HepG2 (cell line): ENCODE measurements around the gene DPY19L1. TPM values are rescaled to one million over a fixed set of nuclear protein-coding genes. Genes with fewer than 3 reads are reported as not detected.

Experiments
- BRD4 ChIP-seq: sonication (generic); formaldehyde crosslinking; IDR thresholded peaks from 2 replicates; pipeline ENCODE4 v1.4.0; 2020; ENCODE audit warnings: missing genetic modification reagents
- CEBPG ChIP-seq: IDR thresholded peaks from 2 replicates; pipeline ENCODE4 v1.6.1; 2016
- CHCHD3 ChIP-seq: sonication (generic); formaldehyde crosslinking; IDR thresholded peaks from 2 replicates; pipeline ENCODE4 v1.8.0; 2022; ENCODE audit warnings: mild to moderate bottlenecking, missing genetic modification reagents, moderate library complexity
- FOXA1 ChIP-seq, 2 experiments: fragments of 450-650 bp in 1 of 2; sonication (generic) in 1 of 2; formaldehyde crosslinking in 1 of 2; IDR thresholded peaks; 2 replicates each; pipeline versions ENCODE4 v1.4.0 to v1.6.1; 2016 to 2020; ENCODE audit warnings: missing genetic modification reagents in 1 of 2
- FOXK1 ChIP-seq: sonication (generic); formaldehyde crosslinking; IDR thresholded peaks from 2 replicates; pipeline ENCODE4 v1.4.0; 2020; ENCODE audit warnings: low read depth, missing genetic modification reagents, borderline replicate concordance
- GABPA ChIP-seq, 2 experiments: IDR thresholded peaks; 2 replicates each; pipeline ENCODE4 v1.6.1; 2011 to 2016; ENCODE audit warnings: low read depth in 2 of 2, low read length in 1 of 2, missing biosample characterization in 1 of 2, missing genetic modification characterization in 1 of 2
- KMT2B ChIP-seq: IDR thresholded peaks from 2 replicates; pipeline ENCODE4 v1.6.1; 2016; ENCODE audit warnings: missing genetic modification reagents, missing compliant biosample characterization
- NFIC ChIP-seq: IDR thresholded peaks from 2 replicates; pipeline ENCODE4 v1.6.1; 2012; ENCODE audit warnings: mild to moderate bottlenecking, low read length, inconsistent platforms
- NFKB2 ChIP-seq: sonication (generic); formaldehyde crosslinking; IDR thresholded peaks from 2 replicates; pipeline ENCODE4 v1.4.0; 2020; ENCODE audit warnings: missing genetic modification reagents, borderline replicate concordance
- SOX13 ChIP-seq, 3 experiments: fragments of 450-650 bp in 1 of 3; sonication (generic) in 1 of 3; formaldehyde crosslinking in 1 of 3; IDR thresholded peaks in 2 of 3; conservative IDR thresholded peaks in 1 of 3; 2 replicates each; pipeline versions ENCODE4 v1.5.0 to v1.6.1; 2016 to 2020; ENCODE audit warnings: antibody characterized with exemption in 1 of 3, mild to moderate bottlenecking in 1 of 3, missing compliant biosample characterization in 1 of 3, missing genetic modification reagents in 1 of 3, moderate library complexity in 1 of 3
- SOX5 ChIP-seq: IDR thresholded peaks from 2 replicates; pipeline ENCODE4 v1.6.1; 2016; ENCODE audit warnings: borderline replicate concordance
- ZBTB42 ChIP-seq: sonication (generic); formaldehyde crosslinking; IDR thresholded peaks from 2 replicates; pipeline ENCODE4 v1.5.0; 2020; ENCODE audit warnings: mild to moderate bottlenecking, missing genetic modification reagents
- ZC3H13 ChIP-seq: sonication (generic); formaldehyde crosslinking; IDR thresholded peaks from 2 replicates; pipeline ENCODE4 v1.8.1; 2023; ENCODE audit warnings: mild to moderate bottlenecking, missing genetic modification reagents, moderate library complexity
- ZFX ChIP-seq: sonication (generic); formaldehyde crosslinking; IDR thresholded peaks from 2 replicates; pipeline ENCODE4 v1.4.0; 2020; ENCODE audit warnings: mild to moderate bottlenecking, low read depth, missing genetic modification reagents, moderate library complexity
- ZMYM2 ChIP-seq: sonication (generic); formaldehyde crosslinking; IDR thresholded peaks from 2 replicates; pipeline ENCODE4 v1.8.0; 2022; ENCODE audit warnings: mild to moderate bottlenecking, missing genetic modification reagents
- ZNF12 ChIP-seq: sonication (generic); formaldehyde crosslinking; IDR thresholded peaks from 2 replicates; pipeline ENCODE4 v1.5.0; 2020; ENCODE audit warnings: missing genetic modification reagents
- ZNF281 ChIP-seq: sonication (generic); formaldehyde crosslinking; IDR thresholded peaks from 2 replicates; pipeline ENCODE4 v1.4.0; 2020; ENCODE audit warnings: missing genetic modification reagents, borderline replicate concordance
- ZNF460 ChIP-seq: sonication (generic); formaldehyde crosslinking; IDR thresholded peaks from 2 replicates; pipeline ENCODE4 v1.5.1; 2020; ENCODE audit warnings: missing genetic modification reagents, mild to moderate bottlenecking, borderline replicate concordance
- ZNF7 ChIP-seq: IDR thresholded peaks from 2 replicates; pipeline ENCODE4 v1.6.1; 2016; ENCODE audit warnings: missing biosample characterization, missing genetic modification reagents
- ZNF724P ChIP-seq: sonication (generic); formaldehyde crosslinking; IDR thresholded peaks from 2 replicates; pipeline ENCODE4 v1.8.0; 2022; ENCODE audit warnings: missing genetic modification reagents, borderline replicate concordance
- ZNF782 ChIP-seq: sonication (generic); formaldehyde crosslinking; IDR thresholded peaks from 2 replicates; pipeline ENCODE4 v1.4.0; 2020; ENCODE audit warnings: missing genetic modification reagents, mild to moderate bottlenecking, borderline replicate concordance
- polyA plus RNA-seq, 8 experiments: library from polyadenylated mRNA; depleted of rRNA in 3 of 8; stranded (reverse) in 7 of 8; unstranded in 1 of 8; fragments of >200 nt; fragmentation: Illumina TruSeq in 4 of 8; extraction: Trizol in 4 of 8; gene quantifications; 2 replicates each; pipeline versions ENCODE4 v1.2.1 to v1.2.3, GENCODE V29; 2011 to 2016; ENCODE audit warnings: low read depth in 4 of 8, missing spikeins in 1 of 8, mixed read lengths in 1 of 8; ENCODE audit not compliant: insufficient read depth in 1 of 8
- total RNA-seq, 5 experiments: library from RNA; depleted of rRNA; stranded (reverse); fragments of >200 nt; fragmentation: Illumina TruSeq; extraction: Trizol; gene quantifications; 2 replicates each; pipeline ENCODE4 v1.2.3, GENCODE V29; 2016; ENCODE audit warnings: low read depth in 1 of 5
- TF ChIP-seq, protein P1 (sequence below): sonication (generic); formaldehyde crosslinking; IDR thresholded peaks from 2 replicates; pipeline ENCODE4 v1.4.0; 2020; ENCODE audit warnings: mild to moderate bottlenecking, missing genetic modification reagents
- TF ChIP-seq, protein P2 (sequence below), 2 experiments: sonication (generic) in 1 of 2; formaldehyde crosslinking in 1 of 2; IDR thresholded peaks; 2 replicates each; pipeline versions ENCODE4 v1.5.1 to v1.6.1; 2011 to 2020; ENCODE audit warnings: borderline replicate concordance in 1 of 2, low read depth in 1 of 2, low read length in 1 of 2, mild to moderate bottlenecking in 1 of 2, missing genetic modification reagents in 1 of 2, moderate library complexity in 1 of 2
- TF ChIP-seq, protein P3 (sequence below): sonication (generic); formaldehyde crosslinking; IDR thresholded peaks from 2 replicates; pipeline ENCODE4 v1.8.1; 2023; ENCODE audit warnings: missing genetic modification reagents, mild to moderate bottlenecking, borderline replicate concordance

The DPY19L1 gene
- total and polyA plus RNA-seq, 2 of the 13 experiments (the other 11 are each of a cell fraction or from before 2014, with no cell fraction given), result 18.9 to 32.6 TPM

DNA sequence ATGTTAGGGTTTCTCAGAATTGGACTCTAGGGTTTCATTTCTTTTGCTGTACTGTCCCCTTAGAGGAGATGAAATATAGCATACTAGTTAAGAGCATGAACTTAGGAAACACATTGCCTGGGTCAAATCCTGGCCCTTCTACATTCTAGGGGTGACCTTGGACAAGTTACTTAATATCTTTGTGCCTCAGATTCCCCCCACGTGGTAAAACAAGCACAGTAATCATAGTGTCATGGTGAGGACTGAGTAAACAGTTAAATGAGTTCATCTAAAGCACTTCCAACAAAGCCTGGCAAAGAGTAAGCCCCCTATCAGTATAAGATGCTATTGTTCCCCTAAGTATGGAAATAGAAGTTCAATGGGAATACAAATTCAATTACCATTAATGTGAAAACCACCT, 5.1 kb downstream of the DPY19L1 start (continued):
- TF ChIP-seq, protein P1, sequence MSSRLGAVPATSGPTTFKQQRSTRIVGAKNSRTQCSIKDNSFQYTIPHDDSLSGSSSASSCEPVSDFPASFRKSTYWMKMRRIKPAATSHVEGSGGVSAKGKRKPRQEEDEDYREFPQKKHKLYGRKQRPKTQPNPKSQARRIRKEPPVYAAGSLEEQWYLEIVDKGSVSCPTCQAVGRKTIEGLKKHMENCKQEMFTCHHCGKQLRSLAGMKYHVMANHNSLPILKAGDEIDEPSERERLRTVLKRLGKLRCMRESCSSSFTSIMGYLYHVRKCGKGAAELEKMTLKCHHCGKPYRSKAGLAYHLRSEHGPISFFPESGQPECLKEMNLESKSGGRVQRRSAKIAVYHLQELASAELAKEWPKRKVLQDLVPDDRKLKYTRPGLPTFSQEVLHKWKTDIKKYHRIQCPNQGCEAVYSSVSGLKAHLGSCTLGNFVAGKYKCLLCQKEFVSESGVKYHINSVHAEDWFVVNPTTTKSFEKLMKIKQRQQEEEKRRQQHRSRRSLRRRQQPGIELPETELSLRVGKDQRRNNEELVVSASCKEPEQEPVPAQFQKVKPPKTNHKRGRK (CRISPR knock-in tag), result no peak
- no peak for TF ChIP-seq ZNF7 (CRISPR knock-in tag)
- no peak for TF ChIP-seq ZNF12
- TF ChIP-seq ZFX (CRISPR knock-in tag), result no peak
- TF ChIP-seq FOXK1 (CRISPR knock-in tag), result 0 out of 2 replicates have a peak, but pooled peaks have one; percentile 17
- TF ChIP-seq NFIC, result no peak
- no peak for TF ChIP-seq FOXA1 (IDR thresholded peaks at IDR 0.05)
- TF ChIP-seq FOXA1 (CRISPR knock-in tag; IDR thresholded peaks at IDR 0.05), result 0 out of 2 replicates have a peak, but pooled peaks have one; percentile 11
- TF ChIP-seq ZNF460, result no peak
- no peak for TF ChIP-seq BRD4 (CRISPR knock-in tag)
- TF ChIP-seq, protein P2, sequence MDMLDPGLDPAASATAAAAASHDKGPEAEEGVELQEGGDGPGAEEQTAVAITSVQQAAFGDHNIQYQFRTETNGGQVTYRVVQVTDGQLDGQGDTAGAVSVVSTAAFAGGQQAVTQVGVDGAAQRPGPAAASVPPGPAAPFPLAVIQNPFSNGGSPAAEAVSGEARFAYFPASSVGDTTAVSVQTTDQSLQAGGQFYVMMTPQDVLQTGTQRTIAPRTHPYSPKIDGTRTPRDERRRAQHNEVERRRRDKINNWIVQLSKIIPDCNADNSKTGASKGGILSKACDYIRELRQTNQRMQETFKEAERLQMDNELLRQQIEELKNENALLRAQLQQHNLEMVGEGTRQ (IDR thresholded peaks at IDR 0.05; ENCODE audit: low read depth, low read length), result peak; percentile 9; the same call in 1 of the 2 replicates
- TF ChIP-seq, protein P2 (CRISPR knock-in tag; IDR thresholded peaks at IDR 0.05; ENCODE audit: borderline replicate concordance), result peak; percentile 25; the same call in 1 of the 2 replicates
- no peak for TF ChIP-seq SOX5 (CRISPR knock-in tag)
- TF ChIP-seq NFKB2 (CRISPR knock-in tag), result no peak
- TF ChIP-seq, protein P3, sequence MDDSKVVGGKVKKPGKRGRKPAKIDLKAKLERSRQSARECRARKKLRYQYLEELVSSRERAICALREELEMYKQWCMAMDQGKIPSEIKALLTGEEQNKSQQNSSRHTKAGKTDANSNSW (CRISPR knock-in tag), result no peak
- TF ChIP-seq KMT2B (CRISPR knock-in tag), result 0 out of 2 replicates have a peak, but pooled peaks have one; percentile 34
- TF ChIP-seq ZBTB42, result no peak
- no peak for TF ChIP-seq ZC3H13 (CRISPR knock-in tag)
- no peak for TF ChIP-seq ZNF281 (CRISPR knock-in tag)
- TF ChIP-seq CEBPG (CRISPR knock-in tag), result no peak
- TF ChIP-seq CHCHD3 (CRISPR knock-in tag), result no peak
- TF ChIP-seq GABPA (IDR thresholded peaks at IDR 0.05; ENCODE audit: low read depth, low read length), result no peak
- no peak for TF ChIP-seq GABPA (CRISPR knock-in tag; IDR thresholded peaks at IDR 0.05; ENCODE audit: low read depth)
- TF ChIP-seq ZMYM2 (CRISPR knock-in tag), result no peak
- TF ChIP-seq ZNF724P (CRISPR knock-in tag), result no peak
- TF ChIP-seq SOX13 (IDR thresholded peaks at IDR 0.05), result no peak
- no peak for TF ChIP-seq SOX13 (CRISPR knock-in tag; conservative IDR thresholded peaks at IDR 0.05 in 1 of 2, IDR thresholded peaks at IDR 0.05 in 1 of 2)
- TF ChIP-seq ZNF782 (CRISPR knock-in tag), result no peak
